Activated gamma-delta T cell (primary cell): Measurements from ENCODE around the gene FARS2.
"Not testable (repeated sequence)": the region's sequence is repeated elsewhere in the genome, so short reads cannot be mapped to it uniquely, and the experiment has no call there.

ENCODE experiments used
- DNase-seq: peaks from one replicate; lab custom pipeline; 2025; lab: John Stamatoyannopoulos, UW

FARS2 gene

DNA sequence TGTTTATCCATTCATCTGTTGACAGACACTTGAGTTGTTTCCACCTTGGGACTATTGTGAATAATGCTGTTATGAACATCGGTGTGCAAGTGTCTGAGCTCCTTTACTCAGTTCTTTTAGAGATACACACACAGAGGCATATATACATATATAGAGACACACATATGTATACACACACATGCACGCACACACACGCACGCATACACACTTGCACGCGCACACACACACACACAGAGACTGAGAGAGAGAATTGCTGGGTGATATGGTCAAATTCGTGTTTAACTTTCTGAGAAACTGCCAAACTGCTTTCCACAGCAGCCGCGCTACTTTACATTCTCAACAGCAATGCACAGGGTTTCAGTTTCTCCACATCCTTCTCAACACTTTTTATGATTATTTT, 273.3 kb downstream of the FARS2 start:
- DNase-seq, result no peak

DNA sequence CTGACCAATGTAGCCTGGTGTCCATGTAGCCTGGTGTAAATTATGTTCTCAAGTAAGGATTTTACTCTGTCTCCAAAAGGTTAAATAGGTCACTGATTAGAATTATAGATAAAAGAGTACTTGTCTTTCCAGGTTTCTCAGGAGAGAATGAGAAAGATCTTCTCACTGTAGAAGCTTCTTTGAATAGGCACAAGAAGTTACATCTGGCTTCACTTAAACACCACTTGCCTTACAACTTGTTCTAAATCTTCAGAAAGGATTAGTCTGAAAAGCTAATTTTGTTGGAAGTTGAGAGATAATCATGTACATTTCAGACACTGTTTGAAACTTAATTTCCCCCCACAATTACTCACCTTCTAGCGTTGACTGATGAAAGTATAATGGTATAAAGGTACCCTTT, 275.3 kb downstream of the FARS2 start:
- no peak for DNase-seq

DNA sequence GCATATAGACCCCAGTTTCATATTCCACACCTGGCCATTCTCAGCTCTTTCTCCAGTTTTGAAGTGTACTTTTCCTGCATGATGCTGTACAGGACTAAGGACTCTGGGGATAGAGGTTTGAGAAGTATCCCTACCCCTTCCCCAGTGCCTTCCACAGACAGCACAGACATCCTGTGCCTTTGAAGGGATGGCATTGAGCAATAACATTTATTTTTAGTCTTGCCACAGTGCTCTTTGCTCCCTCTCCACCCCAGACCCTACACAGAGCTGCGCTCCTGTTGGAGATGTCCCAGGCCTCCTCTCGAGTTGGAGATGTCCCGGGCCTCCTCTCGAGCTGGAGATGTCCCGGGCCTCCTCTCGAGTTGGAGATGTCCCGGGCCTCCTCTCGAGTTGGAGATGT, 275.8 kb downstream of the FARS2 start:
- no peak for DNase-seq

DNA sequence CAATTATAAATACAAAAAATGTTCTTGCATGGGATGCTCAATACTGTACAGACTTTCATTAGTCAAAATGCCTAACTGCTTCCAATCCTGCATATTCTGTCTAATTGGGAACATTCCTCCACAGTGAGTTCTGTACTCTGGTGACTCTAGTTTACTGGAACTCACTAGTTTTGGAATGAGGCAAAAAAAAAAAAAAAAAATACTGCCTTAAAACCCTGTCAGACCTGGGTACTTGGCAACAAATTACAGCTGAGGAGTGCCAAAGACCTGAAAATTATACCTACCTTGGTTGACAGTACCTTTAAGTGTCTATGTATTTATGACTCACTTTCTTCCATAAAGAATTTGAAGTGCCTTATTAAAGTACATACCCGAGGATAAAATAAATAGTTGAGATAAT, 276.7 kb downstream of the FARS2 start:
- DNase-seq, result no peak

DNA sequence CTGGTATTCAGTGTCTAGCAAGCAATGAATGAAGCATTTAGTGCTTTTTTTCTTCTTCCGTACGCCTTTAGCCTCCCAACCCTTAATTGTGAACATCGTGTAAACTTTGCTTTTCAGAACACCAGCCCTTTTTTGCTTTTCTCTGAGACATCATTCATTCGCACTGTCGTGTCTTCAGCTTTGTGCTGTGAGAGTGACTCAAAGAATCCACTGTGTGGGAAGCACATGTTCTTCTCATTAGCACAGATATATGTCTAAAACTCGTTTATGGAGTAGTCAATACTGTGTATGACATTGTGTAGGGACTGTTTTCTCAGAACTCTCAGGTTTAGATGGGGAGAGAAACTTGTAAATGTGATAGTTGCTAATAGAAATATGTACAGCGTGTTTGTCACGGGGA, 279.1 kb downstream of the FARS2 start:
- no peak for DNase-seq

DNA sequence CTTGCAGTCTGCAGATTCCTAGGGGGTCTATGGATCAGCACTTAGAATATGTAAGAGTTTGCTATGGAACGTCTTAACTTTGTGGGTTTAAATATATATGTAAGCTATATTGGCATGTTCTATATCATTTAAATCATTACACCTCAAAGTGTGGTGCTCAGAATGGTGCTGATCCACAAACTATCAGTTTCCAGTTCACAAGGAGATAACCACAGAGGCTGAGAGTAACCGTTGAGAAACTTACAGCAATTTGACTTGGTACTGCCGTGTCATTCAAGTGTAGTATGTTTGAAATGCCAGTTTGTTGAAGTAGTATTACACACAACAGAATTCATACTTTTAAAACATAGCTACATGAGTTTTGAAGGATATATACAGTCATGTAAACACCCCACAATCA, 279.7 kb downstream of the FARS2 start:
- no peak for DNase-seq

DNA sequence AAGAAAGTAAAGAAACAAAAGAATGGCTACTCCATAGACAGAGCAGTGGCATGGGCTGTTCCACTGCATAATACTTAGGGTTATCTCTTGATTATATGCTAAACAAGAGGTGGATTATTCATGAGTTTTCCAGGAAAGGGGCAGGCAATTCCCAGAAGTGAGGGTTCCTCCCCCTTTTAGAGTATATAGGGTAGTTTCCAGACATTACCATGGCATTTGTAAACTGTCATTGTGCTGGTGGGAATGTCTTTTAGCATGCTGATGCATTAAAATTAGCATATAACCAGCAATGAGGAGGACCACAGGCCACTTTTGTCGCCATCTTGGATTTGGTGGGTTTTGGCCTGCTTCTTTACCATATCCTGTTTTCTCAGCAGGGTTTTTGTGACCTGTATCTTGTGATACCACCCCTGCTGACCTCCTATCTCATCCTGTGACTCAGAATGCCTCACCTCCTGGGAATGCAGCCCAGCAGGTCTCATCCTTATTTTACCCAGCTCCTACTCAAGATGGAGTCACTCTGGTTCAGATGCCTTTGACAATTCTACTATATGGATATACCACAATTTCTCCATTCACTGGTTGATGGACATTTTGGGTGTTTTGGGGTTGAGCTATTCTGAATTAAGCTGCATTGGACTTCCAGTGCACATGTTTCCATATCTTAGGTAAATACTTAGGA, 280.6 kb downstream of the FARS2 start:
- DNase-seq, result no peak

DNA sequence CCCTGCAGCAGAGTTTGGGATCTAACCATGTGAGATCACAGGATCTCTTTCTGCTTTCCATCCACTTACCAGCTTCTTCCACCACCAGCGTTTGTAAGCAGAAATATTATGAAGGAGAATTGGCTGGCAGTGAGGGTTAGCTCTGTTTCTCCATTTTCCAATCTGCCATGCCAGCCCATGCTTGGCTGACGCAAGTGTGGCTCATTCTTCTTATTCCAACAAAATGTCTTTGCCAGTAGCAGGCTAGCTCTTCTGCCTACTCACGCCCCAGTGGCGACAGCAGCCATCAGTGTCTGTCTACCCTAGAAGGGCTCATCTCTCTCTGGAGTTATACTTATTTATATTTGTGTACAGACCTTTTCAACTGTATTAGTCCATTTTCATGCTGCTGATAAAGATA, 286.2 kb downstream of the FARS2 start:
- DNase-seq, result no peak

DNA sequence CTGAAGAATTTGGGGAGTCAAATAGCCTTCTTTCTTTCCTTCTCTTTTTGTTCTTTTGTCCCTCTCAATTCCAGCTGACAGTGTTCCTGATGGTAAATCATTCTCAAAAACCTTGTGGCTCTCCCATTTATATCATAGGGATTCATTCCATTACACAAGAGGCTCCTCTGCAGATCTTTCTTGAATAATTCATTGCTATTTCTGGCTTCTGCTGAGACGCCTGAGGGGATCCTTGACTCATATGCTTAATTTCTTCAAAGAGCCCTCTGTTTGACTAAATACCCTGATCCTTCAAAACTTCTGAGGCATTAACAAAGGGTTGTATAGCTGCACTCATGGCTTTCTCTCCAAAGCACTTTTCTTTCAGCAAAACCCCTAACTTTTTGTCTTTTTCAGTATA, 289.3 kb downstream of the FARS2 start:
- no peak for DNase-seq

DNA sequence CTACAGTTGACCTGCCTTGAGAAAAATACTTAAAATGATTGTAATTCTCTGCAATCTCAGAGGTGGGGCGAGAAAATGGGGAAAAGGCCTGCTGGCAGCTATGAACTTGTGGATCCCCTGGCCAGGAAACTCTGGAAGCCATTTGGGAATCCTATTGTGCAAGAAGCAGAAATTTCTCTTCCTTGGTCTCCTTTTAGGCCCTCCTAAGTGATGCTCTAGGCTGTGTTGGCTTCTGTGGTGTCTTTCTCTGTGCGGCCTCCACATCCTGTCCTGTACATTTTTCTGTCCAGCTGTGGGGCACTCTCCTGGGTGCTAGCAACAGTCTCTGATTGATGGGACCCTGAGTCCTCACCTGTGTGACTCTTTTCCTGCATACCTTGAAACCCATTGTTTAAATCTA, 290.9 kb downstream of the FARS2 start:
- DNase-seq, result no peak

DNA sequence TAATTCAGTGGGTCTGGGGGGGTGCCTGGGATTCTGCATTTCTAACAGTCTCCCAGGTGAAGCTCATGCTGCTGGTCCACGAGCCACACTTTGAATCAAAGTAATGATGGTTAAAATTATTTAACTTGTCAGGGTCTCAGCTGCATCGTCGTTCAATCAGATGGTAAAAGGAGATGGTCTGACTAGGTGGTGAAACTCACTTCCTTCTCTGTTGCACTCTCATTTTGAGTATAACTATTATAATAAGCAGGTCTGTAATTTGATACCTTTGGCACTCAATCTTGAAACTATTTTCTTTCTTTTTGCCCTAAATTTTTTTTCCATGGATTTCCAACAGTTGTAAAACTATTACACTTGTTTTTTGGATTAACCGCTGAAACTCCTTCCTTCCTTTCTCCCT, 292.5 kb downstream of the FARS2 start:
- no peak for DNase-seq

DNA sequence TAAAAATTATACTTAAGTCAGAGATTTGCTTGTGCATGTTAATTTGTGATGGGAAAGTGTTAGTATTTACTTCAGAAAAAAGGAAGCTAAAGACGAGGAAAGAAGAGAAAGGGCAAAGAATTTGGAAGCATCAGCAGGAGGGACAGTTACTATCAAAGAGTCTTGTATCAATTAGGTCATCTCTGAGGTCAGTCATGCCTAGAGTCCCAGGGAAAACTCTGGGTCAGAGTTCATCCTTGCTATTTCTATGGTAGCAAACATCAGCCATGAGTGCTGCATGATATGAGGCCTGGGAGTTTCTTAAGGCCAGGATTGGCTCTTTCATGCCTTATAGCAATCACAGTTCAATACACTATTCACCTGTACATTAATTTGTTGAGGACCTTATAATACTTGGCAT, 292.9 kb downstream of the FARS2 start:
- DNase-seq, result no peak

DNA sequence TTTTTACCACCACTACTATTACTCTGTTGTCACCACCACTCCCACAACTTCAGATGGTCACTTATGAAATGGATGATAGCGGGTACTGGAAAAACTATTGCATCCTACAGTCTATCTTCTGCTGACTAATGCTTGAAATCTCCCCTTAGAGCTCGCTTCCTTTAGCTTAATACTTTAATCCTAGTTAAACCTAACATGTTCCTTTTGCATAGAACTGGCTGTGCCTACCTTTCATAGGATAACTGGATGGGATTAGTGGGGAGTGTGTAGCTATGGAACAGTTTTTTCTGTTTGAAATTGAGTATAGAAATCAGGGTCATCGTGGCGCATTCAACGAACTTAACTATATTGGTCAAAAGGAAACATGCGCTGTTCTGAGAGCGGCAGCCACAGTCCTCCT, 294.7 kb downstream of the FARS2 start:
- no peak for DNase-seq

DNA sequence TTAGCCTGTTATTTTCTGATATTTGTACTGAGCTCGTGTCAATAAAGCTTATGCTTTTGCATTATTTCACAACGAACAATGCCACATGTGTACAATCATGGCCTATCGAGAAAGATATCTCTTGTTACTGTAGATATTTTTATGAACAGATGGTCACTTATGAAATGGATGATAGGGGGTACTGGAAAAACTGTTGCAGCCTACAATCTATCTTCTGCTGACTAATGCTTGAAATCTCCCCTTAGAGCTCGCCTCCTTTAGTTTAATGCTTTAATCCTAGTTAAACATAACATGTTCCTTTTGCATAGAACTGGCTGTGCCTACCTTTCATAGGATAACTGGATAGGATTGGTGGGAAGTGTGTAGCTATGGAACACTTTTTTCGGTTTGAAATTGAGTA, 296.2 kb downstream of the FARS2 start:
- no peak for DNase-seq

DNA sequence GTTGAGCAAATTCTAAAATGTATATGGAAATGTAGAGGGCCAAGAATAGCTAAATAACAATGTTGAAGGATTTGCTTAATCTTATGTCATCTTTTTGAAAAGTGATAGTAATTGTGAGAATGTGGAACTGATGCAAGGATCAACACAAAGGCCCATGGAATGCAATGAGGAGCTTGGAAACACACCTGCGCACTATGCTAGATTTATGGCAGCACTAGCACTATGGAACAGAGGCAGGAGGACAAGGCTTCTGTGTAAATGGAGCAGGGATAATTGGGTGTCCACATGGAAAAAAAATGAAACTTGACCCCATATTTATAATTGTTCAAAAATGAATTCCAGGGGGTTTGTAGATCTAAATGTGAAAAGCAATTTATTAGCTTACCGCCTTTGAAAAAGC, 298.3 kb downstream of the FARS2 start:
- DNase-seq, result no peak

DNA sequence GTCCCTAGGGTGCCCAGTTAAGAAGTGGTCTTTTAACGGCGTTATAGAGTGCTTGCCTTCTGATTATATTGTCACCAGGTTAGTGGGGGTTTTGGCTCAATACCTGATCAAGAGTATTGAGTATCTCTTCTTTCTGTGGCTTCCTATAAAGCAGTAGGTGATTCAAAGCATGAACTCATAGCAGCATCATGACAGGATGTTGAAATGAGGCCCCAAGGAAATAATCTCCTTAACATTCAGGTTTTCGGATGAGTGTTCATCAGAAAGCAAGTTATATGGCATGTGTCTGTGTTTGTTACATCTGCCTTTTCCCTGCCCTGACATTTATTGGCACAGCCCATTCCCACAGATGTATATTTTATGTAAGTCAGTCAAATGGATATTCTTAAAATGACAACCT, 301.0 kb downstream of the FARS2 start:
- DNase-seq, result no peak

DNA sequence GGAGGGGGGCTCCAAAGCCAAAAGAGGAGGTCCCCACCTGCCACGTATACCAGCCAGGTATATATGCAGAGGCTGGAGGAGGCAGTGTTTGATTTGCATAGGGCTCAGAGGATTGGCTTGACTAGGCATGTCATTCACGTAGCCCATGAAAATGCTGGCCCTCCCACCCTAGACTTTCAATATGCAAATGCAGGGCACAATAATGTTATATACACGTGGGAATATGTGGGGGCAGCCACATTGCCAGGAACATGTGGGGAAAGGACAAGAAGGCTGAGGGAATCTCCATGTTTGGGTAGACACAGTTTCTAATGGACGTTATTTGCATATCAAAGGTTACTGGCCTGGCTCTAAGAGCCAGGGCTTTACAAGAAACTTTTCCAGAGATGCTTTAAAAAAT, 301.8 kb downstream of the FARS2 start:
- no peak for DNase-seq

DNA sequence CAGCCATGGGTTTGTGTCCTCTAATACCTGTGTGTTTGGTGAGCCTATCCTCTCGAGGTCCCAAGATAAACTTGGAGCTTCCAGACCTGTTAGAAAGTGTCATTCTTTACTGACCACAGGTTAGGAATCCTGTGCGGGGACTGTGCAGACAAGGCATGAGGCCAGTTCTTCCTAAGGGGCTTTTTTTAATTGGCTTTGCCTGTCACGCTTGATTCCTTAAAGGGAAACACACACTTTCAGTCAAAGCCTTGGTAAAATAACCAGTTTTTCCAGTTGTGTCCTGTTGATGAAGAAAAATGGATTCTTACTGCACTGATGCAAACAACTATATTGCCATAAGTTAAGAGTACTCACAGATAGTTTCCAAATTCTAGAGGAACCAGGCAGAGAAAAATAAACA, 303.4 kb downstream of the FARS2 start:
- not testable (repeated sequence) for DNase-seq

DNA sequence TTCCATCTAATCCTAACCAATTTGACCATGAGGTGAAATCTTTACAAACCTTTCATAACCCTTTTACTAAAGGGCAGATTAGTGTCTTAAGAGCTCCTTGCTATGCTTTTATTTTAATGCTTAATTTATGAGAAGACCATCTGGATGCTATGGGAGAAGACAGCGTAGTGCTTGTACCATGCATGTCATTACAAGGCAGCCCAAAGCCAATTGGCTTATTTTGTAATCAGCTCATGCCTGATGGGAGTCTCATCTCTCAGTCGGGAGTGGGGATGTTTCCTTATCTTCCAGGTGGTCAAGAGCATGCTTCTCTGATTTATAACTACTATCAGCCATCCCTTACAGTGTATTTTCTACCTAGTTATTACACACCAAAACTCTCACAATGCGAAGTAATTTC, 304.7 kb downstream of the FARS2 start:
- no peak for DNase-seq

DNA sequence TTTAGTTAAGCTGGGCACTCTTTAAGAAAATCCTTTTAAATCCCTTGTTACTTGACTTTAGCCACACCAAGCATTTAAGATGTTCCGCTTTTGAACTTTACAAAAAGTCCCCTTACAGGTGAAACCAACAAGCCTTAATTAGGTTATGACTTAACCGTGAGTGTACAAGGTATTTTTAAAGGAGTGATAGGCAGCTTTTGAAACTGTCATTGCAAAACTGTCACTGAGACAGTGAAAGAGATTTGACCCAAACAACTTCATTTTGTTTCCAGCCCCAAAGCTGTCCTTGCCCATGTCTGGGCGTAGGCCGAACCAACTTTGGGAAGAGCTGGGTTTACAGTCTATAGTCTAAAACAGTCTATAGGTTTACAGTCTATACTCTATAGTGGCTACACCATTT, 305.4 kb downstream of the FARS2 start:
- no peak for DNase-seq

DNA sequence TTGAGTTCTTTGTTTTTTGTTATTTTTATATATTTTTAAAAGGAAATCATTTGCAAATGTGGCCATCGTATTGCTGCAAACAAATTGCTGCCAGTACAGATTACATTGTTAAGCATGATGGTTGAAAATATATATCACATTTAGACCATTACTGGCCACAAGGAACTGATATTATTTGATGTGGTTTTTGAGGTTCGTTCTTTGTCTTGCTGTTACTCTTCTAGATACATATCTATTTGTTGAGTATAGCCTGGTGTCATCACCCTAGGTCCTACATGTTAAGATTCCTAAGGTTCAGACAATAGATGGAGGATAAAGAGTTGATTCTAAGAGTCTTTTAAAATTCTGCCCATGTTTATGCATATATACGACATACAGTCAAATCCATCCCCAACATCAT, 306.0 kb downstream of the FARS2 start:
- no peak for DNase-seq

DNA sequence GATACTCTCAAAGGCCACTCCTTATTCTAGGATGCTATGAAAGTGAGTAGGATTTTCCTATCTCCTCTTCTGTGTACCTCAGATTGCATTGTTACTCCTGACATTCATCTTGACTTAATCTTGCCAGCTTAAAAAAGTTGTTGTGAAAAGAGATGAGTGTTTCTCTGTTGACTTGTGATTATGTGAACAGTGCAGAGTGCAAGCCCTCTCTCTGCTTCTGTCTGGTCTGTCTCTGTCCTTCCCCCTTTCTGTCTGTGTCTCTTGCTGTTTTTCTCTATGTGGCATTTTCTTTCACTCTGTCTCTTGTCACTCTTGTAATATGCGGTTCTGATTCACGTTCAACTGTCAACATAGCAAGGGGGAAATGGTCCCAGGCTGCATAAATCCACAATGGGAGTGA, 306.6 kb downstream of the FARS2 start:
- DNase-seq, result no peak

DNA sequence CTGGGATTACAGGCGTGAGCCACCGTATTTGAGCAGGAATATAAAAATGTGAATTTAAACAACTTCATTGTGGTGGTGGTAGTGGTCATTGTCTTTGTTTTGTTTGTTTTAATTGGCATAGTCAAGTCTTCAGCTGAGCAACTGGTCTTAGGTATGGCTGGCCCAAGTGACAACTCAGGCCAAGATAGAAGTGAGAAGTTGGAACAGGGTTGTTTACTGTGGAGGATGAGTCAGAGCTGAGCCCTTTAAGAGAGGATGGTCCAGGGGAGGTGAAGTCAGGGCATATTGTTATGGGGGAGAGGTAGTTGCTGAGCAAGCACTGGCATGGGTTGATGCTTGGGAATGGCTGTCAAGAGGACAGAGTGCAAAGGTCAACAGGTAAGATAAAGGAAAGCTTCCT, 308.2 kb downstream of the FARS2 start:
- no peak for DNase-seq

DNA sequence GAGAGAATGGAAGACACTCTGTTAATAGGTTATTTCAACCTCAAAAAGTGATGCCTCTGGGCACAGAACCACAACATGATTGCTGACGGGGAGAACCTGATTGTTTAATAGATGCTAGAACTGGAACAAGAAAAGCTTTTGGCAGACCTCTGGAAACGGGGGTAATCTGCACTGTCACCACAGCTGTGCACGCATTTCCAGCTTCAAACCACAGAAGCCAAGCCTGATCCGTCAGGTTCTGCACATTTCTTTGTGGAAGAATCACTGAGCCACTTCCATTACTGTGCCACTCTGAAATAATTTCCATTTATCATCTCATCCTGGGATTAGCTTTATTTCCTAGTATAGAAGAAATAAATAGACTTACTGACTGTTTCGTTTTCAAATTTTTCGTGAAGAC, 309.3 kb downstream of the FARS2 start:
- no peak for DNase-seq
